ENCODE data around the gene DTNBP1. TPM values are rescaled to one million over a fixed set of nuclear protein-coding genes. Genes with fewer than 3 reads are reported as not detected.

The DTNBP1 gene
- total and polyA plus RNA-seq, 12 donors = 4.2 to 17.1 (median 9.0) TPM

DNA sequence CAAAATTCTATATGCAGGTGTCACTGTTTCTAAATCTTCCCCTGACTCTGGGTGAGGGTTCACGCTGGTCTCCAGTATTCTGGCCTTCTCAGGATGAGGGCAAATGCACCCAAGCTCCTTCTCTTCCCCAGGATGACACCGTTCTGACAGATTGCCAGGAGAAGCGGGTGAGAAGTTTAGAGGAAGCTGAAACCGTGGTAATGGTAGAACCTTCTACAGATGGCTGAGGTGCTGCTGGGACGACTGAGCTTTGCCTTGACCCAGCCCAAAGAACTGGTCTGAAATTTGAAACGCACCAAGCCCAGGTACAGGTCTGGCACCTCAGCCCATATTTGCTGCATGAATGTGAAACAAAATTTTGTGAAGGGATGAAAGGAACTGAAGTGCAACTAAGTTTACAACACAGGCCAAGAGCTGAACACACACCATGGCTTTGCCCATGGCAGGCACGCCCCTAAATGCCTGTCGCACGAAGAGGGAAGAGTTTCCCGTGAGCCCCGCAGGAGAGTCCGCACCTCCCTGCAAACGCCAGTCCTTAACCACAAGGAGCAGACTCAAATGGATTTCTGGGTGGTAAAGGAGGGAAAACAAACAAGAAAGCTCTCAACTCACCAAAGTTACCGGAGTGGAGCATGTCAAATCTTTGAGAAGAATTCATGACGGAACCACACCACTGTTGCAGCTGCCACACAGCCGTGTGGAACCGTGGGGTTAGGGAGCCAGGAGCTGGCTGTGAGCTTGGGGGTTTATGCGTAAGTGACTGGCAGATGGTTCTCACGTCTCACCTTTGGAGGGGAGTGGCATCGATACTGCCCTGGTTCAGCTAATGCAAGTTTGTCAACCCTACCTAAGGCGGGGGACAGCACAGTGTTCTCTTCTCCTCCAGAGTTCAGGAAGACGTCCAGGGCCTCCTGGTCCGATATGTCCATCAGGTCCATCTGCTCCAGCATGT is 138.9 kb downstream of the DTNBP1 start:
- intact Hi-C loops (cut with DNase I) = loop anchor here in 1 of 2 donors (10.0 kb wide), 1 partner anchor 91 kb away; no protein-coding TSS in a partner anchor
- no peaks in the 10 kb centered on the region for H3K27me3 ChIP-seq
- H3K4me3 ChIP-seq = no peak overlapping the region
- peak in 4 of 7 donors; percentile 8 to 47 (median 14) for DNase-seq
- H3K9me3 ChIP-seq (replicated peaks in 1 of 3) = no peaks in the 10 kb centered on the region
- no peak for TF ChIP-seq POLR2A (IDR thresholded peaks at IDR 0.05)
- TF ChIP-seq, protein P1, sequence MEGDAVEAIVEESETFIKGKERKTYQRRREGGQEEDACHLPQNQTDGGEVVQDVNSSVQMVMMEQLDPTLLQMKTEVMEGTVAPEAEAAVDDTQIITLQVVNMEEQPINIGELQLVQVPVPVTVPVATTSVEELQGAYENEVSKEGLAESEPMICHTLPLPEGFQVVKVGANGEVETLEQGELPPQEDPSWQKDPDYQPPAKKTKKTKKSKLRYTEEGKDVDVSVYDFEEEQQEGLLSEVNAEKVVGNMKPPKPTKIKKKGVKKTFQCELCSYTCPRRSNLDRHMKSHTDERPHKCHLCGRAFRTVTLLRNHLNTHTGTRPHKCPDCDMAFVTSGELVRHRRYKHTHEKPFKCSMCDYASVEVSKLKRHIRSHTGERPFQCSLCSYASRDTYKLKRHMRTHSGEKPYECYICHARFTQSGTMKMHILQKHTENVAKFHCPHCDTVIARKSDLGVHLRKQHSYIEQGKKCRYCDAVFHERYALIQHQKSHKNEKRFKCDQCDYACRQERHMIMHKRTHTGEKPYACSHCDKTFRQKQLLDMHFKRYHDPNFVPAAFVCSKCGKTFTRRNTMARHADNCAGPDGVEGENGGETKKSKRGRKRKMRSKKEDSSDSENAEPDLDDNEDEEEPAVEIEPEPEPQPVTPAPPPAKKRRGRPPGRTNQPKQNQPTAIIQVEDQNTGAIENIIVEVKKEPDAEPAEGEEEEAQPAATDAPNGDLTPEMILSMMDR (IDR thresholded peaks at IDR 0.05) = no peak
- no peaks in the 10 kb centered on the region for H3K4me1 ChIP-seq (replicated peaks in 1 of 2)
- H3K36me3 ChIP-seq (replicated peaks in 1 of 2) = peaks cover 0 to 47% of the 10 kb centered on the region in 2 donors
- WGBS, 4 donors = 94 to 95% (median 95%) methylated on average over 21 to 23 of the region's 23 CpGs
- H3K27ac ChIP-seq = no peak overlapping the region

GRCh38 chr6:15522856-15523529 is 139.8 kb downstream of the DTNBP1 start:
- Histone ChIP-seq H3K4me1 (replicated peaks in 1 of 2) (no peaks in the 10 kb centered on the region), H3K27me3 (no peaks in the 10 kb centered on the region), H3K27ac (no peak overlapping the region), H3K4me3 (no peak overlapping the region), H3K9me3 (replicated peaks in 1 of 3) (no peaks in the 10 kb centered on the region), H3K36me3 (replicated peaks in 1 of 2) (peaks cover 0 to 55% of the 10 kb centered on the region in 2 donors)
- intact Hi-C loops (cut with DNase I) = loop anchor here in 1 of 2 donors (10.0 kb wide), 1 partner anchor 92 kb away; no protein-coding TSS in a partner anchor
- TF ChIP-seq, protein P1 (IDR thresholded peaks at IDR 0.05) = no peak
- TF ChIP-seq POLR2A (IDR thresholded peaks at IDR 0.05) = no peak
- DNase-seq = peak in 4 of 7 donors; percentile 8 to 49 (median 13)
- 93 to 95% (median 94%) methylated on average over 16 of the region's 16 CpGs for WGBS, 4 donors

GRCh38 chr6:15522427-15522826 is 140.4 kb downstream of the DTNBP1 start:
- H3K27me3 ChIP-seq = no peaks in the 10 kb centered on the region
- peaks cover 0 to 61% of the 10 kb centered on the region in 2 donors for H3K36me3 ChIP-seq (replicated peaks in 1 of 2)
- H3K27ac ChIP-seq = no peak overlapping the region
- H3K9me3 ChIP-seq (replicated peaks in 1 of 3) = no peaks in the 10 kb centered on the region
- DNase-seq = peak in 4 of 7 donors; percentile 11 to 50 (median 20)
- H3K4me3 ChIP-seq = no peak overlapping the region
- TF ChIP-seq, protein P1 (IDR thresholded peaks at IDR 0.05) = no peak
- TF ChIP-seq POLR2A (IDR thresholded peaks at IDR 0.05) = no peak
- WGBS, 4 donors = 65 to 87% (median 85%) methylated on average over 6 of the region's 6 CpGs
- intact Hi-C loops (cut with DNase I) = loop anchor here in 1 of 2 donors (10.0 kb wide), 1 partner anchor 92 kb away; no protein-coding TSS in a partner anchor
- no peaks in the 10 kb centered on the region for H3K4me1 ChIP-seq (replicated peaks in 1 of 2)

GRCh38 chr6:15522026-15522425 is 140.8 kb downstream of the DTNBP1 start:
- DNase-seq = peak in 5 of 7 donors; percentile 4 to 45 (median 12)
- TF ChIP-seq, protein P1 (IDR thresholded peaks at IDR 0.05) = no peak
- Histone ChIP-seq H3K27me3 (no peaks in the 10 kb centered on the region), H3K4me1 (replicated peaks in 1 of 2) (no peaks in the 10 kb centered on the region), H3K9me3 (replicated peaks in 1 of 3) (no peaks in the 10 kb centered on the region), H3K36me3 (replicated peaks in 1 of 2) (peaks cover 0 to 65% of the 10 kb centered on the region in 2 donors), H3K4me3 (no peak overlapping the region), H3K27ac (no peak overlapping the region)
- WGBS, 4 donors = 89 to 97% (median 92%) methylated on average over 6 to 9 of the region's 9 CpGs
- intact Hi-C loops (cut with DNase I) = loop anchor here in 1 of 2 donors (10.0 kb wide), 1 partner anchor 93 kb away; no protein-coding TSS in a partner anchor

Data from adrenal gland (tissue), 12 donors.